ENCODE results near the gene KIAA1328. TPM values are rescaled to one million over a fixed set of nuclear protein-coding genes. Genes with fewer than 3 reads are reported as not detected.

Gene KIAA1328
- total and polyA plus RNA-seq, 8 donors: 1.9 to 21.7 (median 10.7) TPM

DNA sequence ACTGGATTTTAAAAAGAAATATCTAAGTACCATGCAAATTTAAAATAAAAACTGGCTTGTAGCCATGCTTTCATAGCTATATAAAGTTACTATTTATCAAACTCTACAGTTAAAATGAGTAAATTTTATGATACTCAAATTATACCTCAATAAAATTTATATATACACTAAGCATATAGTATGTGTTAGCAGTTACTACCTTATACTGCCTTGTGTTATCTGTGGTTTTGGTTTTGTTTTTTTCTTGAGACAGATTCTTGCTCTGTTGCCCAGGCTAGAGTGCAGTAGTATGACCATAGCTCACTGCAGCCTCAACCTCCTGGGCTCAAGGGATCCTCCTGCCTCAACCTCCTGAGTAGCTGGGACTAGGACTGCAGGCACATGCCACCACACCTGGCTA, 342.1 kb downstream of the KIAA1328 start:
- no peak overlapping the region for H3K4me3 ChIP-seq
- no peaks in the 10 kb centered on the region for H3K9me3 ChIP-seq
- intact Hi-C loops (cut with DNase I; ENCODE audit: low total_unique reads): no loop called here
- H3K27ac ChIP-seq: no peak overlapping the region
- H3K27me3 ChIP-seq: no peaks in the 10 kb centered on the region
- peaks cover 0 to under 1% (median 0%) of the 10 kb centered on the region in 4 donors for H3K4me1 ChIP-seq
- TF ChIP-seq, protein P1, sequence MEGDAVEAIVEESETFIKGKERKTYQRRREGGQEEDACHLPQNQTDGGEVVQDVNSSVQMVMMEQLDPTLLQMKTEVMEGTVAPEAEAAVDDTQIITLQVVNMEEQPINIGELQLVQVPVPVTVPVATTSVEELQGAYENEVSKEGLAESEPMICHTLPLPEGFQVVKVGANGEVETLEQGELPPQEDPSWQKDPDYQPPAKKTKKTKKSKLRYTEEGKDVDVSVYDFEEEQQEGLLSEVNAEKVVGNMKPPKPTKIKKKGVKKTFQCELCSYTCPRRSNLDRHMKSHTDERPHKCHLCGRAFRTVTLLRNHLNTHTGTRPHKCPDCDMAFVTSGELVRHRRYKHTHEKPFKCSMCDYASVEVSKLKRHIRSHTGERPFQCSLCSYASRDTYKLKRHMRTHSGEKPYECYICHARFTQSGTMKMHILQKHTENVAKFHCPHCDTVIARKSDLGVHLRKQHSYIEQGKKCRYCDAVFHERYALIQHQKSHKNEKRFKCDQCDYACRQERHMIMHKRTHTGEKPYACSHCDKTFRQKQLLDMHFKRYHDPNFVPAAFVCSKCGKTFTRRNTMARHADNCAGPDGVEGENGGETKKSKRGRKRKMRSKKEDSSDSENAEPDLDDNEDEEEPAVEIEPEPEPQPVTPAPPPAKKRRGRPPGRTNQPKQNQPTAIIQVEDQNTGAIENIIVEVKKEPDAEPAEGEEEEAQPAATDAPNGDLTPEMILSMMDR (IDR thresholded peaks at IDR 0.05): no peak
- TF ChIP-seq EP300 (IDR thresholded peaks at IDR 0.05): no peak
- no peak for TF ChIP-seq POLR2A (IDR thresholded peaks at IDR 0.05)
- no peak for TF ChIP-seq POLR2AphosphoS5 (IDR thresholded peaks at IDR 0.05)
- no peak for DNase-seq
- peaks cover 0 to 14% (median 4%) of the 10 kb centered on the region in 4 donors for H3K36me3 ChIP-seq

DNA sequence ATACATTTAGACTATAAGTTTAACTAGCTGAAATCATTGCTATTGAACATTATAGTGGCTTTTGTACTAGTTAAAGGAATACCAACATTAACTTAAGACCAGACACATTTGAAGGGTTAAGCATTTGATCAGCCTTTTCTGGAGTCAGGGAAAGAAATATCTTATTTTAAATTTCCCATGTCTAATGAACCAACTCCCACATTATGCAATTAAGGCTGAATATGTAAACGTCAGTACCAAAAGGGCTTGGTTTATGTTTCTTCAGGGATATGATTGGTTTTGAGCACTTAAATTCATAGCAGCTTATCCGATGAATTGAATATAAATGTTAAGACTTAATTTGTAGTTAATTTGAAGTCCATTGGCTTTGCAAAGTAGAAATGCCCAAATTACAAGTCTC, 344.5 kb downstream of the KIAA1328 start:
- peaks cover 0 to 5% (median 0%) of the 10 kb centered on the region in 4 donors for H3K4me1 ChIP-seq
- 93 to 97% (median 94%) methylated on average over 2 of the region's 2 CpGs for WGBS, 5 donors
- no peaks in the 10 kb centered on the region for H3K9me3 ChIP-seq
- H3K27ac ChIP-seq: no peak overlapping the region
- H3K27me3 ChIP-seq: no peaks in the 10 kb centered on the region
- intact Hi-C loops (cut with DNase I; ENCODE audit: low total_unique reads): no loop called here
- H3K4me3 ChIP-seq: no peak overlapping the region
- no peak for DNase-seq
- peaks cover 0 to 14% (median 4%) of the 10 kb centered on the region in 4 donors for H3K36me3 ChIP-seq
- TF ChIP-seq POLR2AphosphoS5 (IDR thresholded peaks at IDR 0.05) (no peak), POLR2A (IDR thresholded peaks at IDR 0.05) (no peak), EP300 (IDR thresholded peaks at IDR 0.05) (no peak)
- TF ChIP-seq, protein P1 (IDR thresholded peaks at IDR 0.05): no peak

DNA sequence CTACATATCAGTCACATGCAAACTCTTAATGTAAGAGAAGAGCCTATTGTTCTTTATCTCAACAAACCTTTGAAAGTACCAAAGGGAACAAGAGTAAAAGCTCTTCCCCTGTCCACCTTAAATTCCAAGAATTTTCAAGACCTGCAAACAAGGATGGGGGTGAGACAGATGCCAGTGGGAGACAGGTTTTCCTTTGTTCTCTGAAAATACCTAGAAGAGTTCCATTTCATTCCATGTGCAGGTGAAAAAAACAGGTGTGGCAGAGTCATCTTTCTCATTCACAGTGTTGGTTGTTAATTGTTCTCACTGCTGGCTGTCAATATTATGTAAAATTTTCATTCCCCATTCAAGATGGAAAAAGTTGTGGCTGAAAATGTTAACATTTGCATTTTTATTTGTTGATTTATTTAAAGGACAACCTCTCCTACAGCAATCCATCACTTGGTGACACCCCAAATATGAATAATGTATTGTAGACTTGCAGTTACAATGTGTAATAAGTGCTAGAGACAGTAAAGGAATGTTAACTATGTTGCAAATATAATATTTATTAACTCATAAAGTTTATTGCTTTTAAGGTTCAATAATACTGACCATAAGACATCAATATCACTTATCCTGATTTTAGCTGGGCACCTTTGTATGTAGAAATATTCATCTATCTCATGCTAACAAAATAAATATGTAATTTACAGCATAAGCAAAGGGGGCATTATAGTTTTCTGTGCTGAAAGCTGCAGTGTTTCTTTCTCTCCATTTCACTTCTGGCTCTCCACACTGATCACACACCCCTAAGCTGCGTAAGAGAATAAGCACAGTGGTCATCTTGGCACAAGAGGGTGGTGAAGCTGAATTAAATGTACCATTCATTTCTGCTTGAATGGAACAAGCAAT, 347.0 kb downstream of the KIAA1328 start:
- DNase-seq: no peak
- H3K27ac ChIP-seq: no peak overlapping the region
- TF ChIP-seq, protein P1 (IDR thresholded peaks at IDR 0.05): no peak
- TF ChIP-seq EP300 (IDR thresholded peaks at IDR 0.05): no peak
- TF ChIP-seq POLR2A (IDR thresholded peaks at IDR 0.05): no peak
- TF ChIP-seq POLR2AphosphoS5 (IDR thresholded peaks at IDR 0.05): no peak
- H3K9me3 ChIP-seq: no peaks in the 10 kb centered on the region
- intact Hi-C loops (cut with DNase I; ENCODE audit: low total_unique reads): no loop called here
- no peaks in the 10 kb centered on the region for H3K27me3 ChIP-seq
- peaks cover 0 to 5% (median 0%) of the 10 kb centered on the region in 4 donors for H3K4me1 ChIP-seq
- 89 to 100% (median 92%) methylated on average over 1 of the region's 1 CpG for WGBS, 5 donors
- peaks cover 0 to 14% (median 4%) of the 10 kb centered on the region in 4 donors for H3K36me3 ChIP-seq
- H3K4me3 ChIP-seq: no peak overlapping the region

DNA sequence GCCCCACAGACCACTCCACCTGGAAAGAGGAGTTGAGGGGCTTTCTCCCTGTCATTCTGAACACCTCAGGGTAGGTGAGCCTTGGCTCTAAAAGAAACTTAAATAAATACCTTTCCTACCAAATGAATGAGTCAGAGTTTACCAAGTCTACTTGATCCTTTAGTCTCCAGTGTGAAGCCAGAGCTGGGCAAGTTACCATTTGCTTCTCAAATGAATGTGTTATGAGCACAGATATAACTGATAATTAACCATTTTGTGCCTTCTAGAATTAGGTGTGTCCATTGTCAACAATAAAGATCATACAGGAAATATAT, 347.7 kb downstream of the KIAA1328 start:
- intact Hi-C loops (cut with DNase I; ENCODE audit: low total_unique reads): no loop called here
- Histone ChIP-seq H3K9me3 (no peaks in the 10 kb centered on the region), H3K4me1 (peaks cover 0 to 5% (median 0%) of the 10 kb centered on the region in 4 donors), H3K27me3 (no peaks in the 10 kb centered on the region), H3K4me3 (no peak overlapping the region), H3K27ac (no peak overlapping the region), H3K36me3 (peaks cover 0 to 9% (median 4%) of the 10 kb centered on the region in 4 donors)
- DNase-seq: peak in 1 of 2 donors; percentile 13
- TF ChIP-seq, protein P1 (IDR thresholded peaks at IDR 0.05): no peak
- TF ChIP-seq EP300 (IDR thresholded peaks at IDR 0.05): no peak
- no peak for TF ChIP-seq POLR2A (IDR thresholded peaks at IDR 0.05)
- no peak for TF ChIP-seq POLR2AphosphoS5 (IDR thresholded peaks at IDR 0.05)

Data from stomach (tissue), 9 donors.